CD4-positive, alpha-beta T cell treated with Interferon gamma for 1 hour (primary cell): ENCODE results near the gene ARRDC2.
"Not testable (repeated sequence)": the region's sequence is repeated elsewhere in the genome, so short reads cannot be mapped to it uniquely, and the experiment has no call there.

ENCODE experiments used
- DNase-seq: peaks from one replicate; pipeline ENCODE4 v3.0.0-alpha.2; 2020

Gene ARRDC2

GRCh38 chr19:18017275-18018083 lies 9.5 kb downstream of the ARRDC2 start:
- no peak for DNase-seq

- DNase-seq = no peak
Observed at GRCh38 chr19:18020212-18021085, 12.5 kb downstream of the ARRDC2 start.

- DNase-seq = peak; percentile 81
Observed at GRCh38 chr19:18021121-18021755, 13.3 kb downstream of the ARRDC2 start.

GRCh38 chr19:18023622-18024251 lies 15.8 kb downstream of the ARRDC2 start:
- DNase-seq = peak; percentile 94

- DNase-seq = no peak
Observed at GRCh38 chr19:18027151-18027550, 19.2 kb downstream of the ARRDC2 start.

- DNase-seq = no peak
Observed at GRCh38 chr19:18029617-18030338, 21.8 kb downstream of the ARRDC2 start.

- not testable (repeated sequence) for DNase-seq
Observed at GRCh38 chr19:18031401-18031800, 23.4 kb downstream of the ARRDC2 start.

- DNase-seq = not testable (repeated sequence)
Observed at GRCh38 chr19:18032102-18032501, 24.1 kb downstream of the ARRDC2 start.

- DNase-seq = no peak
Observed at GRCh38 chr19:18041054-18041453, 33.1 kb downstream of the ARRDC2 start.

GRCh38 chr19:18043676-18044075 lies 35.7 kb downstream of the ARRDC2 start:
- no peak for DNase-seq

GRCh38 chr19:18044825-18045304 lies 36.9 kb downstream of the ARRDC2 start:
- DNase-seq = peak; percentile 85

- no peak for DNase-seq
Observed at GRCh38 chr19:18045307-18046050, 37.5 kb downstream of the ARRDC2 start.

- DNase-seq = no peak
Observed at GRCh38 chr19:18046059-18046718, 38.2 kb downstream of the ARRDC2 start.

- DNase-seq = no peak
Observed at GRCh38 chr19:18049385-18049784, 41.4 kb downstream of the ARRDC2 start.

- no peak for DNase-seq
Observed at GRCh38 chr19:18051887-18052286, 43.9 kb downstream of the ARRDC2 start.

- DNase-seq = no peak
Observed at GRCh38 chr19:18053576-18054219, 45.7 kb downstream of the ARRDC2 start.

- no peak for DNase-seq
Observed at GRCh38 chr19:18055967-18056366, 48.0 kb downstream of the ARRDC2 start.

- DNase-seq = no peak
Observed at GRCh38 chr19:18057557-18057956, 49.6 kb downstream of the ARRDC2 start.

- DNase-seq = peak; percentile 80
Observed at GRCh38 chr19:18058208-18059009, 50.4 kb downstream of the ARRDC2 start.
